Body of pancreas (tissue), 4 donors: ENCODE results near the gene ZGPAT. TPM values are rescaled to one million over a fixed set of nuclear protein-coding genes. Genes with fewer than 3 reads are reported as not detected.

Experiments
- ATAC-seq: fragments of 150-250 bp; one replicate; pipeline ENCODE4 v1.9.1; 2016
- DNase-seq, 4 donors: peaks; one replicate each; pipeline ENCODE4 v3.0.0-alpha.2; 2019
- H3K27ac ChIP-seq, 4 donors: fragments of 200-600 bp; sonication (generic); 1 replicate in 3 of 4; 2 replicates in 1 of 4; pipeline versions ENCODE4 v1.5.1 to v1.6.1; 2016 to 2019; ENCODE audit warnings: mild to moderate bottlenecking in 1 of 4, mixed read lengths in 1 of 4, moderate library complexity in 1 of 4
- H3K27me3 ChIP-seq, 2 donors: fragments of 200-600 bp; sonication (generic); one replicate each; pipeline ENCODE4 v1.6.0; 2016; ENCODE audit warnings: mild to moderate bottlenecking in 1 of 2
- H3K36me3 ChIP-seq, 2 donors: fragments of 200-600 bp; sonication (generic); replicated peaks in 1 of 2; 2 replicates each; pipeline ENCODE4 v1.5.1; 2016; ENCODE audit warnings: low read depth in 2 of 2; ENCODE audit not compliant: insufficient read depth in 1 of 2
- H3K4me1 ChIP-seq: fragments of 200-600 bp; sonication (generic); one replicate; pipeline ENCODE4 v1.6.0; 2016
- H3K4me3 ChIP-seq, 2 donors: fragments of 200-600 bp; sonication (generic); 1 replicate in 1 of 2; 2 replicates in 1 of 2; pipeline ENCODE4 v1.5.1; 2016 to 2019
- H3K9me3 ChIP-seq, 3 donors: fragments of 200-600 bp; sonication (generic); 1 replicate in 2 of 3; 2 replicates in 1 of 3; pipeline ENCODE4 v1.5.1; 2016
- POLR2A ChIP-seq, 3 donors: fragments of 450-650 bp; IDR thresholded peaks; one replicate each; pipeline ENCODE4 v1.6.1; 2016; ENCODE audit warnings: antibody characterized with exemption in 3 of 3, mild to moderate bottlenecking in 2 of 3
- WGBS, 2 donors: methylation state at CpG; one replicate each; pipeline ENCODE4 v1.1.5; 2017; 5-methylcytosine and 5-hydroxymethylcytosine counted together
- intact Hi-C: fragments of 100-400 bp; cut with DNase I; formaldehyde crosslinking; loops from one replicate; pipeline ENCODE4 v1.15.1; 2023
- total RNA-seq, 2 donors: library from RNA; depleted of rRNA; stranded (reverse); fragments of >200 nt; gene quantifications; one replicate each; pipeline ENCODE4 v1.1.0, GENCODE V29; 2016
- TF ChIP-seq, protein P1 (sequence below), 7 experiments: fragments of 450-650 bp in 4 of 7; fragments of 200-600 bp in 3 of 7; sonication (generic) in 3 of 7; IDR thresholded peaks; one replicate each; pipeline ENCODE4 v1.5.1; 2016 to 2019; ENCODE audit warnings: antibody characterized with exemption in 7 of 7

Gene ZGPAT
- total RNA-seq, 2 donors from 2014 or later, result 16.6 to 53.1 TPM

DNA sequence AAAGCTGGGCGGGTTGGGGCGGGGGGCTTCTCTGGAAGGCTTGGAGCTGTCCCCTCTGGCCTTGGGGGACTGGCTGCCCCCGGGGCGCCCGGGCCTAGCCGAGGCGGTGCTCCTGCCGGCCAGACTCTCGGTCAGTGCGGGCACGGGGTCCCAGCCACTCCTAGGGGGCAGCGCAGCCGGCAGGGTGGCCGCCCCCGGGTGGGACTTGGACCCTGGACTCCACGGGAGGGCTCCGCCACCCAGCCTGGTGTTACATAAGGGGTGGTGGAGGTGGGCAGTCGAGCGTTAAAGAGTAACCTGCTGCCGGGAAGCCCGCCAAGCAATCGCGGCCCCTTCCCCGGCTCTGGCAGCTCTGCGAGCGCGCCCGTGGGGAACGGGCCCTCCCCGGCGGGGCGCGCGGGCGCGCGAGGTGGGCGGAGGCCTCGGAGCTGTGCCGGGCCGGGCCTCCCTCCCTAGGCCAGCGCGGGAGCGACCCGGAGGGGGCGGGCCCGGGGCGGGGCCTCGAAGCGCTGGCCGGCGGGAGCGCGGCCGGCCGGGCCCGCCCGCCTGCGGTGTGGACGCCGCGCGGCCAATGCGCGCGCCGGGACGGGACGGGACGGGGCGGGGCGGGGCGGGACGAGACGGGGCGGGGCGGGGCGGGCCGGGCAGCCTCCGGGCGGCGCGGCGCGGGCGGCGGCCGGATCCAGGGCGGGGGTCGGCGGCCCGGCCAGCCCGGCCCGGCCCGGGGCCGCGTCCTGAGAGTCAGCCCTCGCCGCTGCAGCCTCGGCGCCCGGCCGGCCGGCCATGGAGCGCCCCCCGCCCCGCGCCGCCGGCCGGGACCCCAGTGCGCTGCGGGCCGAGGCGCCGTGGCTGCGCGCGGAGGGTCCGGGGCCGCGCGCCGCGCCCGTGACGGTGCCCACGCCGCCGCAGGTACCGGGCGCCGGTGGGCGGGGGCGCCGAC, 31.6 kb downstream of the ZGPAT start, which contains the start of gene SLC2A4RG:
Gene SLC2A4RG (plus strand): TSS at position 647 of the 940 bp plus-strand sequence. CDS start 137 bp downstream, at position 784.
- Histone ChIP-seq H3K9me3 (no peaks in the 10 kb centered on the region), H3K27me3 (no peaks in the 10 kb centered on the region), H3K27ac (peak within 1 kb of the TSS; percentile 85 to 96 (median 89)), H3K4me1 (peaks cover 43% of the 10 kb centered on the region), H3K36me3 (peaks cover 0 to 2% of the 10 kb centered on the region in 2 donors), H3K4me3 (peak within 1 kb of the TSS; percentile 14 to 27)
- peak in 2 of 3 donors; percentile 14 to 15 for TF ChIP-seq POLR2A (IDR thresholded peaks at IDR 0.05)
- TF ChIP-seq, protein P1, sequence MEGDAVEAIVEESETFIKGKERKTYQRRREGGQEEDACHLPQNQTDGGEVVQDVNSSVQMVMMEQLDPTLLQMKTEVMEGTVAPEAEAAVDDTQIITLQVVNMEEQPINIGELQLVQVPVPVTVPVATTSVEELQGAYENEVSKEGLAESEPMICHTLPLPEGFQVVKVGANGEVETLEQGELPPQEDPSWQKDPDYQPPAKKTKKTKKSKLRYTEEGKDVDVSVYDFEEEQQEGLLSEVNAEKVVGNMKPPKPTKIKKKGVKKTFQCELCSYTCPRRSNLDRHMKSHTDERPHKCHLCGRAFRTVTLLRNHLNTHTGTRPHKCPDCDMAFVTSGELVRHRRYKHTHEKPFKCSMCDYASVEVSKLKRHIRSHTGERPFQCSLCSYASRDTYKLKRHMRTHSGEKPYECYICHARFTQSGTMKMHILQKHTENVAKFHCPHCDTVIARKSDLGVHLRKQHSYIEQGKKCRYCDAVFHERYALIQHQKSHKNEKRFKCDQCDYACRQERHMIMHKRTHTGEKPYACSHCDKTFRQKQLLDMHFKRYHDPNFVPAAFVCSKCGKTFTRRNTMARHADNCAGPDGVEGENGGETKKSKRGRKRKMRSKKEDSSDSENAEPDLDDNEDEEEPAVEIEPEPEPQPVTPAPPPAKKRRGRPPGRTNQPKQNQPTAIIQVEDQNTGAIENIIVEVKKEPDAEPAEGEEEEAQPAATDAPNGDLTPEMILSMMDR (IDR thresholded peaks at IDR 0.05), result no peak
- ATAC-seq (peak; percentile 77), DNase-seq (peak; percentile 78 to 87 (median 82))
- intact Hi-C loops, result loop anchor here (5.0 to 10.0 kb wide), 2 partner anchors 37 to 85 kb away; partner anchors contain the start of genes RTEL1 and STMN3
- 0 to 1% methylated on average over 4 to 48 of the region's 136 CpGs for WGBS, 2 donors

DNA sequence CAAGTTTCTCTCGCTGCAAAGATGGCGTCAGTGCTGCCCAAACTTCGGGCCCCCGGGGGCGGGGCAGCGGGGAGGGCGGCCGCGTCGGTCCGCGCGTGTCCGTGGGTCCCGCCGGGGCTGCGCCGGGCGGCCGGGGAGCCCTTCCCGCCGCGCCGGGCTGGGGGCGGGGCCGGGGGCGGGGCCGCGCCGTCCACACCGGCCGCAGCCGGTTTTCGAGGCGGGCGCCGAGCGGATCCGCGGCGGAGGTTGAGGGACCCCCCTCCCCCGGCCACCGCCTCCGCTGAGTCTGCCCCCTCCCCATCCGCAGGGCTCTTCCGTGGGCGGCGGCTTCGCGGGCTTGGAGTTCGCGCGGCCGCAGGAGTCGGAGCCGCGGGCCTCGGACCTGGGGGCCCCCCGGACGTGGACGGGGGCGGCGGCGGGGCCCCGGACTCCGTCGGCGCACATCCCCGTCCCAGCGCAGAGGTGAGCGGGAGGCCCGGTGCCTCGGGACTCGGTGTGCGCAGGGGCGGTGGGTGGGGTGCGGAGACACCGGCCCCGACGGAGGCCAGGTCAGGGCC, 32.3 kb downstream of the ZGPAT start:
- peak; percentile 13 for ATAC-seq
- H3K4me1 ChIP-seq, result peaks cover 43% of the 10 kb centered on the region

DNA sequence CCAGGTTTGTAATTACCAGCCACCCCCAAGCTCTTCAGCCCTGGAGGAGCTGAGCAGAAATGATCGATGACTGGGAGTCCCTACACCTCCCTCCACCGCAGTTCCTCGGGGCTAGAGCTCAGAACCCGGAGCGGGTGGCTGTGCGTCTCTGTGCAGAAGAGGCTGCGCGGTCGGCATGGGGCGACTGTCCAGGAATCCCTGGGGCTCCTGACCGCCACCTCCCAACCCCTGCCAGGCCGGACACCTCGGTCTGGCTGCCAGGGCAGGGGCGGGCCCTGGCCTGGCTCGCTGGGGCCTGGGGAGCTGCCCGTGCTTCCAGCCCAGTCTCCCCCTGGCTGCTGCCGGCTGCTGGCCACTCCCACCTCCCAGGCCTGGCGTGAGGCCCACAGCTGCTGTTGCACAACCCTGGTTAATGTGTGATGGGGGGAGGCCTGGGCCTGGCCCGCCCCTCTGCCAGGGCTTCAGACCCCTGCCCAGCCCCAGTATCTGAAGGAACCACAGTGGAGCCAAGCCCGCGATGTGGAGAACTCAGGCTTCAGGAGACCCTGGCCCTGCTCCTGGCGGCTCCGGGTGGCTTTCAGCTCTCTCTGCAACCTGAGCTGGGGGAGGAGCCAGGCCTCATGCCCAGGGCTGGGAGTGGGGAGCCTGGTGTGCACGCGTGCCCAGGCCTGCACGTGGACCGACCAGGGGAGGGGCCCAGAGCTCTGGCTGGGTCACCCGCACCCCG, 33.0 kb downstream of the ZGPAT start:
- DNase-seq (peak; percentile 94 to 98 (median 96)), ATAC-seq (peak; percentile 76)
- WGBS, 2 donors, result 0% methylated on average over 2 to 27 of the region's 29 CpGs
- Histone ChIP-seq H3K27me3 (no peaks in the 10 kb centered on the region), H3K27ac (peak overlapping the region; percentile 85 to 96 (median 89)), H3K4me3 (peak overlapping the region; percentile 14 to 27), H3K36me3 (peaks cover 0 to 2% of the 10 kb centered on the region in 2 donors), H3K4me1 (peaks cover 43% of the 10 kb centered on the region), H3K9me3 (no peaks in the 10 kb centered on the region)
- intact Hi-C loops, result no loop called here
- TF ChIP-seq, protein P1 (IDR thresholded peaks at IDR 0.05), result peak; percentile 11 to 67 (median 44)
- TF ChIP-seq POLR2A (IDR thresholded peaks at IDR 0.05), result peak; percentile 24 to 76 (median 67)

More for the DNA sequence above, 32.3 kb downstream of the ZGPAT start:
- DNase-seq, result peak in 3 of 4 donors; percentile 33 to 50 (median 49)
- Histone ChIP-seq H3K9me3 (no peaks in the 10 kb centered on the region), H3K36me3 (peaks cover 0 to 2% of the 10 kb centered on the region in 2 donors), H3K4me3 (peak overlapping the region; percentile 14 to 27), H3K27me3 (no peaks in the 10 kb centered on the region), H3K27ac (peak overlapping the region; percentile 85 to 96 (median 89))
- WGBS, 2 donors, result 0% methylated on average over 37 of the region's 80 CpGs; no CpG with 5 or more reads in 1 of the 2 donors
- TF ChIP-seq, protein P1 (IDR thresholded peaks at IDR 0.05), result no peak
- TF ChIP-seq POLR2A (IDR thresholded peaks at IDR 0.05), result no peak
- intact Hi-C loops, result no loop called here

DNA sequence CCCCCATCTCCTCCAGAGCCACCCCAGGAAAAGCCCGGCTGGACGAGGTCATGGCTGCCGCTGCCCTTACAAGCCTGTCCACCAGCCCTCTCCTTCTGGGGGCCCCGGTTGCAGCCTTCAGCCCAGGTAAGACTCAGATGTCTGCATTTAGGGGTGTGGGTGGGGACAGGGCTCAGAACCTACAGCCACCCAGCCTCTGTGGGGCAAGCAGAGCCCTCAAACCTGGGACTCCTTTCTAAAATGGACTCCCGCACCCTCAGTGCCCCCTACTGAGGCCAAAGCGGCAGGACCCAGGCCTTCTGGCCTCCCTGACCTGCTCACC, 33.5 kb downstream of the ZGPAT start:
- Histone ChIP-seq H3K27ac (peak overlapping the region; percentile 85 to 96 (median 89)), H3K27me3 (no peaks in the 10 kb centered on the region), H3K9me3 (no peaks in the 10 kb centered on the region), H3K4me3 (no peak overlapping the region), H3K4me1 (peaks cover 43% of the 10 kb centered on the region), H3K36me3 (peaks cover 0 to 2% of the 10 kb centered on the region in 2 donors)
- TF ChIP-seq, protein P1 (IDR thresholded peaks at IDR 0.05), result no peak
- no peak for TF ChIP-seq POLR2A (IDR thresholded peaks at IDR 0.05)
- ATAC-seq, result no peak
- intact Hi-C loops, result no loop called here
- WGBS, 2 donors, result 12% methylated on average over 6 of the region's 6 CpGs; no CpG with 5 or more reads in 1 of the 2 donors
- no peak for DNase-seq
